ENCODE data around the gene CASK.

Gene CASK

DNA sequence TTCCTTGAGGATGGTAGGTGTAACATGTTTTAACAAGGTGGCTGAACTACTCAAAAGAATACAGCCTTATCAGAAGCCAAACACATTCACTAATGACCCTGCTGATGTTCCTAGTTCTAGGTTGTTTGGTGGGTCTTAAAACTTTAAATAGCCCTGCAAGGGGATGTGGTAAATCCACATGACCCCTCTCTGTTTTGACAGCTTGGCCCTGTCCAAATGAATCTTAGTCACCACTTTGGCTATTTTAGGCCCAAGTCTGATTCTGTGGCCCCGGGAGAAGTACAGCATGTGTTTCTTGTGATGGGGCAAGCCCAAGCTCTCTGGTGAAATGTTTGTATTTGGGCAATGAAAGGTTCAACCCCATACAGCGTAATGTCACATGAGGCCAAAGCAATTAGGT, 289.1 kb downstream of the CASK start:
- Histone ChIP-seq H3K4me1 (no peaks in the 10 kb centered on the region), H3K9me3 (ENCODE audit: control insufficient read depth, low read length) (no peaks in the 10 kb centered on the region), H3K27ac (no peak overlapping the region), H2AFZ (no peak overlapping the region), H3K9ac (no peak overlapping the region), H3K36me3 (ENCODE audit: control insufficient read depth, insufficient read depth, low read length) (no peaks in the 10 kb centered on the region), H3K4me2 (ENCODE audit: low read length) (no peak overlapping the region), H3K79me2 (no peaks in the 10 kb centered on the region), H3K4me3 (ENCODE audit: low read depth, low read length) (no peak overlapping the region), H3K27me3 (ENCODE audit: control insufficient read depth, insufficient read depth, low read length) (no peaks in the 10 kb centered on the region)
- TF ChIP-seq, protein P1, sequence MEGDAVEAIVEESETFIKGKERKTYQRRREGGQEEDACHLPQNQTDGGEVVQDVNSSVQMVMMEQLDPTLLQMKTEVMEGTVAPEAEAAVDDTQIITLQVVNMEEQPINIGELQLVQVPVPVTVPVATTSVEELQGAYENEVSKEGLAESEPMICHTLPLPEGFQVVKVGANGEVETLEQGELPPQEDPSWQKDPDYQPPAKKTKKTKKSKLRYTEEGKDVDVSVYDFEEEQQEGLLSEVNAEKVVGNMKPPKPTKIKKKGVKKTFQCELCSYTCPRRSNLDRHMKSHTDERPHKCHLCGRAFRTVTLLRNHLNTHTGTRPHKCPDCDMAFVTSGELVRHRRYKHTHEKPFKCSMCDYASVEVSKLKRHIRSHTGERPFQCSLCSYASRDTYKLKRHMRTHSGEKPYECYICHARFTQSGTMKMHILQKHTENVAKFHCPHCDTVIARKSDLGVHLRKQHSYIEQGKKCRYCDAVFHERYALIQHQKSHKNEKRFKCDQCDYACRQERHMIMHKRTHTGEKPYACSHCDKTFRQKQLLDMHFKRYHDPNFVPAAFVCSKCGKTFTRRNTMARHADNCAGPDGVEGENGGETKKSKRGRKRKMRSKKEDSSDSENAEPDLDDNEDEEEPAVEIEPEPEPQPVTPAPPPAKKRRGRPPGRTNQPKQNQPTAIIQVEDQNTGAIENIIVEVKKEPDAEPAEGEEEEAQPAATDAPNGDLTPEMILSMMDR (IDR thresholded peaks at IDR 0.05): no peak

GRCh38 chrX:41630091-41630490, 293.3 kb downstream of the CASK start:
- Histone ChIP-seq H3K27me3 (ENCODE audit: control insufficient read depth, insufficient read depth, low read length) (no peaks in the 10 kb centered on the region), H3K4me2 (ENCODE audit: low read length) (no peak overlapping the region), H3K4me1 (no peaks in the 10 kb centered on the region), H2AFZ (no peak overlapping the region), H3K27ac (no peak overlapping the region), H3K9ac (no peak overlapping the region), H3K36me3 (ENCODE audit: control insufficient read depth, insufficient read depth, low read length) (no peaks in the 10 kb centered on the region), H3K9me3 (ENCODE audit: control insufficient read depth, low read length) (no peaks in the 10 kb centered on the region), H3K79me2 (no peaks in the 10 kb centered on the region), H3K4me3 (ENCODE audit: low read depth, low read length) (no peak overlapping the region)
- TF ChIP-seq, protein P1 (IDR thresholded peaks at IDR 0.05): no peak

DNA sequence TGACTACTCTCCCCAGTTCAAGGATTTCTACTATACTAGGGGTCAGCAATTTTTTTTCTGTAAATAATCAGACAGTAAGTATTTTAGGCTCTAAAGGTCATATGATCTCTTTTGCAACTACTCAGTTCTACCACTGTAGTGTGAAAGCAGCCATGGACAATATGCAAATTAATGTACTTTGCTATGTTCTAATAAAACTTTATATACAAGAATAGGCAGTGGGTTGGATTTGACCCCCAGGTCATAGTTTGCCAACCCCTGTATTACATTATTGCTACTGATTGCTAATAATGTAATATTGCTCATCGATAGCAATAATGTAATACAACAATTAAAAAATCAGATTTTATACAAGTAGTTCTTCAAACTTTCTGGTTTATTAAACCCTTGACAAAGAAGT, 293.8 kb downstream of the CASK start:
- no peak overlapping the region for H2AFZ ChIP-seq
- H3K27ac ChIP-seq: no peak overlapping the region
- no peaks in the 10 kb centered on the region for H3K4me1 ChIP-seq
- no peaks in the 10 kb centered on the region for H3K79me2 ChIP-seq
- H3K9ac ChIP-seq: no peak overlapping the region
- TF ChIP-seq, protein P1 (IDR thresholded peaks at IDR 0.05): no peak
- H3K36me3 ChIP-seq (ENCODE audit: control insufficient read depth, insufficient read depth, low read length): no peaks in the 10 kb centered on the region
- H3K9me3 ChIP-seq (ENCODE audit: control insufficient read depth, low read length): no peaks in the 10 kb centered on the region
- no peak overlapping the region for H3K4me2 ChIP-seq (ENCODE audit: low read length)
- no peak overlapping the region for H3K4me3 ChIP-seq (ENCODE audit: low read depth, low read length)
- H3K27me3 ChIP-seq (ENCODE audit: control insufficient read depth, insufficient read depth, low read length): no peaks in the 10 kb centered on the region

- Histone ChIP-seq H3K36me3 (ENCODE audit: control insufficient read depth, insufficient read depth, low read length) (no peaks in the 10 kb centered on the region), H3K9me3 (ENCODE audit: control insufficient read depth, low read length) (no peaks in the 10 kb centered on the region), H3K4me1 (no peaks in the 10 kb centered on the region), H3K4me2 (ENCODE audit: low read length) (no peak overlapping the region), H3K79me2 (no peaks in the 10 kb centered on the region), H3K9ac (no peak overlapping the region), H3K27me3 (ENCODE audit: control insufficient read depth, insufficient read depth, low read length) (no peaks in the 10 kb centered on the region), H3K27ac (no peak overlapping the region), H2AFZ (no peak overlapping the region), H3K4me3 (ENCODE audit: low read depth, low read length) (no peak overlapping the region)
- TF ChIP-seq, protein P1 (IDR thresholded peaks at IDR 0.05): no peak
Observed at GRCh38 chrX:41621222-41621723, 302.1 kb downstream of the CASK start.

- no peak overlapping the region for H2AFZ ChIP-seq
- TF ChIP-seq, protein P1 (IDR thresholded peaks at IDR 0.05): no peak
- no peaks in the 10 kb centered on the region for H3K9me3 ChIP-seq (ENCODE audit: control insufficient read depth, low read length)
- H3K79me2 ChIP-seq: no peaks in the 10 kb centered on the region
- no peak overlapping the region for H3K4me3 ChIP-seq (ENCODE audit: low read depth, low read length)
- H3K27me3 ChIP-seq (ENCODE audit: control insufficient read depth, insufficient read depth, low read length): no peaks in the 10 kb centered on the region
- no peaks in the 10 kb centered on the region for H3K36me3 ChIP-seq (ENCODE audit: control insufficient read depth, insufficient read depth, low read length)
- H3K9ac ChIP-seq: no peak overlapping the region
- no peak overlapping the region for H3K27ac ChIP-seq
- H3K4me2 ChIP-seq (ENCODE audit: low read length): no peak overlapping the region
- no peaks in the 10 kb centered on the region for H3K4me1 ChIP-seq
Observed at GRCh38 chrX:41619221-41619620, 304.1 kb downstream of the CASK start.

Data from parathyroid adenoma (tissue), 2 donors.